ENCODE measurements around the gene CMTM7.

CMTM7 gene

GRCh38 chr3:32414522-32415202 lies 23.0 kb downstream of the CMTM7 start:
- DNase-seq (ENCODE audit: low read depth), result no peak

GRCh38 chr3:32419742-32420125 lies 28.1 kb downstream of the CMTM7 start:
- no peak for DNase-seq (ENCODE audit: low read depth)

GRCh38 chr3:32420126-32421038 lies 28.7 kb downstream of the CMTM7 start:
- DNase-seq (ENCODE audit: low read depth), result no peak

GRCh38 chr3:32421185-32421584 lies 29.5 kb downstream of the CMTM7 start:
- no peak for DNase-seq (ENCODE audit: low read depth)

GRCh38 chr3:32421991-32422859 lies 30.6 kb downstream of the CMTM7 start:
- no peak for DNase-seq (ENCODE audit: low read depth)

- DNase-seq (ENCODE audit: low read depth), result no peak
These were observed 31.3 kb downstream of the CMTM7 start for GRCh38 chr3:32422943-32423342.

- no peak for DNase-seq (ENCODE audit: low read depth)
These were observed 31.9 kb downstream of the CMTM7 start for GRCh38 chr3:32423534-32423933.

- DNase-seq (ENCODE audit: low read depth), result no peak
These were observed 32.4 kb downstream of the CMTM7 start for GRCh38 chr3:32423956-32424557.

GRCh38 chr3:32424581-32425250 lies 33.1 kb downstream of the CMTM7 start:
- DNase-seq (ENCODE audit: low read depth), result no peak

- no peak for DNase-seq (ENCODE audit: low read depth)
These were observed 36.7 kb downstream of the CMTM7 start for GRCh38 chr3:32428092-32429068.

GRCh38 chr3:32430900-32431299 lies 39.2 kb downstream of the CMTM7 start:
- DNase-seq (ENCODE audit: low read depth), result no peak

GRCh38 chr3:32431481-32431880 lies 39.8 kb downstream of the CMTM7 start:
- DNase-seq (ENCODE audit: low read depth), result no peak

- DNase-seq (ENCODE audit: low read depth), result no peak
These were observed 40.5 kb downstream of the CMTM7 start for GRCh38 chr3:32432045-32432710.

GRCh38 chr3:32432711-32433530 lies 41.3 kb downstream of the CMTM7 start:
- DNase-seq (ENCODE audit: low read depth), result no peak

GRCh38 chr3:32434206-32434605 lies 42.6 kb downstream of the CMTM7 start:
- DNase-seq (ENCODE audit: low read depth), result no peak

GRCh38 chr3:32435911-32436815 lies 44.5 kb downstream of the CMTM7 start:
- DNase-seq (ENCODE audit: low read depth), result no peak

- DNase-seq (ENCODE audit: low read depth), result no peak
These were observed 45.1 kb downstream of the CMTM7 start for GRCh38 chr3:32436816-32437189.

GRCh38 chr3:32437896-32438295 lies 46.2 kb downstream of the CMTM7 start:
- no peak for DNase-seq (ENCODE audit: low read depth)

All from stimulated activated CD8-positive, alpha-beta memory T cell treated with anti-CD3 and anti-CD28 coated beads, Interleukin-15, amount 100 ng/mL, for 24 hours (primary cell).